Measurements from ENCODE around the gene GDPD2.

DNA sequence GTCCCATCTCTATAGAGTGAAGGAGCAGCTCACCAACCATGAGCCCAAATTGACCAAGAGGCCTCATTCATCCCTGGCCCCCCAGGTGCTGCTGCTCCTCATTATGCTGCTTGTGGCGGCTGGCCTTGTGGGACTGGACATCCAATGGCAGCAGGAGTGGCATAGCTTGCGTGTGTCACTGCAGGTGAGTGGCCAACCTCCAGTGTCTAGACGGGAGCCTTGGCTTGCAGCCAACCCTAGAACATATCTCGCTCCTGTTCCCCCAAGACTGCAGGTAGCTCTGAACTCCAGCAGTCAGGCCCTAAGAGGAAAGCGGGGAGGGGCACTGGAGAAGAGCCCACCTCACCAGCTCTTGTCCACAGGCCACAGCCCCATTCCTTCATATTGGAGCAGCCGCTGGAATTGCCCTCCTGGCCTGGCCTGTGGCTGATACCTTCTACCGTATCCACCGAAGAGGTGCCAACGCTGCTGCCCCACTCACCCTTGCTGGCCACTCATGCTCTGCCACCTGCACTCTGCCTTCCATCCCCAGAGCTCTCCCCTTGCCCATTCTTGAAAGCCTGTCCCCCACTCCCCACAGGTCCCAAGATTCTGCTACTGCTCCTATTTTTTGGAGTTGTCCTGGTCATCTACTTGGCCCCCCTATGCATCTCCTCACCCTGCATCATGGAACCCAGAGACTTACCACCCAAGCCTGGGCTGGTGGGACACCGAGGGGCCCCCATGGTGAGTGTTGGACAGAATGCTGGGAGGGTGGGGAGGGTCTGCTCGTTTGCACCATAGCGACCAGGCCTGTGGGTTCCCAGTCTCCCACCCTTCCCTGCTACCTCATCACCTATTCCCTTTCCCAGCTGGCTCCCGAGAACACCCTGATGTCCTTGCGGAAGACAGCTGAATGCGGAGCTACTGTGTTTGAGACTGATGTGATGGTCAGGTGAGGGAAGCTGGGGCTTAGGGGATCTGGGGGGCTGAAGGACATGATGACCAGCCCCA lies 3.5 kb downstream of the GDPD2 start:
- TF ChIP-seq SIN3A (IDR thresholded peaks at IDR 0.05; ENCODE audit: borderline replicate concordance, insufficient read depth, low read length) (no peak), FOXP2 (optimal IDR thresholded peaks at IDR 0.05; ENCODE audit: borderline replicate concordance, extremely low read depth, extremely low read length, insufficient read depth) (no peak), POLR2AphosphoS5 (IDR thresholded peaks at IDR 0.05; ENCODE audit: low read depth, low read length) (no peak), TAF1 (IDR thresholded peaks at IDR 0.05; ENCODE audit: borderline replicate concordance, insufficient read depth, low read length) (no peak)
- TF ChIP-seq, protein P1, sequence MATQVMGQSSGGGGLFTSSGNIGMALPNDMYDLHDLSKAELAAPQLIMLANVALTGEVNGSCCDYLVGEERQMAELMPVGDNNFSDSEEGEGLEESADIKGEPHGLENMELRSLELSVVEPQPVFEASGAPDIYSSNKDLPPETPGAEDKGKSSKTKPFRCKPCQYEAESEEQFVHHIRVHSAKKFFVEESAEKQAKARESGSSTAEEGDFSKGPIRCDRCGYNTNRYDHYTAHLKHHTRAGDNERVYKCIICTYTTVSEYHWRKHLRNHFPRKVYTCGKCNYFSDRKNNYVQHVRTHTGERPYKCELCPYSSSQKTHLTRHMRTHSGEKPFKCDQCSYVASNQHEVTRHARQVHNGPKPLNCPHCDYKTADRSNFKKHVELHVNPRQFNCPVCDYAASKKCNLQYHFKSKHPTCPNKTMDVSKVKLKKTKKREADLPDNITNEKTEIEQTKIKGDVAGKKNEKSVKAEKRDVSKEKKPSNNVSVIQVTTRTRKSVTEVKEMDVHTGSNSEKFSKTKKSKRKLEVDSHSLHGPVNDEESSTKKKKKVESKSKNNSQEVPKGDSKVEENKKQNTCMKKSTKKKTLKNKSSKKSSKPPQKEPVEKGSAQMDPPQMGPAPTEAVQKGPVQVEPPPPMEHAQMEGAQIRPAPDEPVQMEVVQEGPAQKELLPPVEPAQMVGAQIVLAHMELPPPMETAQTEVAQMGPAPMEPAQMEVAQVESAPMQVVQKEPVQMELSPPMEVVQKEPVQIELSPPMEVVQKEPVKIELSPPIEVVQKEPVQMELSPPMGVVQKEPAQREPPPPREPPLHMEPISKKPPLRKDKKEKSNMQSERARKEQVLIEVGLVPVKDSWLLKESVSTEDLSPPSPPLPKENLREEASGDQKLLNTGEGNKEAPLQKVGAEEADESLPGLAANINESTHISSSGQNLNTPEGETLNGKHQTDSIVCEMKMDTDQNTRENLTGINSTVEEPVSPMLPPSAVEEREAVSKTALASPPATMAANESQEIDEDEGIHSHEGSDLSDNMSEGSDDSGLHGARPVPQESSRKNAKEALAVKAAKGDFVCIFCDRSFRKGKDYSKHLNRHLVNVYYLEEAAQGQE (IDR thresholded peaks at IDR 0.05; ENCODE audit: insufficient read depth in 1 of 2, low read depth in 2 of 2, low read length in 2 of 2): no peak

All from PFSK-1 (cell line).